Measurements from ENCODE around the gene TDRKH. TPM values are rescaled to one million over a fixed set of nuclear protein-coding genes. Genes with fewer than 3 reads are reported as not detected.

Gene TDRKH
- total RNA-seq, 1 donor from 2014 or later: 15.6 TPM

DNA sequence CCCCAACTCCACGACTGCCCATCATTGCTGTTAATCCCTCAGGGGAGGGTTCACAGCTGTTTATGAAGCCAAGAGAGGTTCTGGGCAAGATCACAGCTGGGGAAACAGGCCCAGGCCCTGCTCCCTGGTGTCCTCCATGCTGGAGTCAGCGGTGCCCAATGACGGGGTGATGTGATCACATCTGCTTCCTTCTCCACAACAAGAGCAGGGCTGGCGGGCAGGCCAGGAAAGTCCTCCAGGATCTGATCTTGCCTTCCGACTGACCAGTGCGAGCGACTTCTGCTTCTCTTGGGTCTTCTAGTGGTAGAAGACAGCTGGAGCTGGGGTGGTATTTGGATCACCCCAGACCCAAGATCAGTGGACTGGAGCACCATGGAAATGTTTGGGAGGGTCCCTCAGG, 15.9 kb upstream of the TDRKH start:
- Mint-ChIP-seq H3K4me3 (no peak overlapping the region), H3K4me1 (peaks cover 8% of the 10 kb centered on the region), H3K9me3 (no peaks in the 10 kb centered on the region), H3K36me3 (ENCODE audit: low read depth) (no peaks in the 10 kb centered on the region), H3K27ac (no peak overlapping the region), H3K27me3 (no peaks in the 10 kb centered on the region)
- DNase-seq (no peak), ATAC-seq (ENCODE audit: low read depth) (no peak)
- no peak for TF ChIP-seq CTCF (IDR thresholded peaks at IDR 0.05)
- CTCF ChIA-PET: no interaction called here
- intact Hi-C loops (cut with micrococcal nuclease): no loop called here
- POLR2A ChIA-PET: no interaction called here

DNA sequence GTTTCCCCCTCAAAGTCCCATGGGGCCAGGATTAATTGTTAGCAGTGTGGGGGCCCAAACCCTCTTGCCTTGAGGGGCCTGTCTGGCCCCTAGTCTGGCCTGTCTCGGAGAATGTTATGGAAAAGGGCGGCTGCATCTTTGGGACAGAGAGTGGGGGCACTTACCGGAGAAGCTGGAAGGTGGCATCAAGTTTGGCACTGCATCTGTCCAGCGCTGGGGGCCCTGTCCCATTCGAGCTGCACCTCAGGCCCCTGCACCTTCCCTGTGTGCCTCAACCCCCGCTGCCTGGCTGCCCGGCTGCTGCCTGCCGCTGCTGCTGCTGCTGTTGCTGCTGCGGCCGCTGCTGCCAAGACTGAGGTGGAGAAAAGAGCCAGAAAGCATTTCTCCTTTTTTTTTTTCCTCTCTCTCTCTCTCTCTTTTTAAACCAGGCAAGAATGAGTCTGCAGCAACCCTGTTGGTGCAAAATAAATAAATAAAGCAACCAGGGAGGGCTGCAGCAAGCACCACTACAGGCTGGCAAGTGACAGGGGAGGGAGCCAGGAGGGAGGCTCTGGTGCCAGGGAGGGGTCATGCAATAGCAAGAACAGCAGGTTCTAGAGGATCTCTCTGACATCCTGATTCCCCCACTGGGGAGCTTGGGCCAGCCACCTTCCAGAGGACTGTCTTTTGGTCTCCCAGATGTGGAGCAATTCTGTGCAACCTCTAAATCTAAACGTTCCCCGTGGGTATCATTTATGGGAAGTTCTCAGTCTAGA, 14.9 kb upstream of the TDRKH start, which contains the start of gene LINGO4:
Gene LINGO4 (minus strand): TSS at position 354 of the 755 bp plus-strand sequence. CDS start 2,715 bp downstream, outside the sequence.
- Mint-ChIP-seq H3K36me3 (ENCODE audit: low read depth) (no peaks in the 10 kb centered on the region), H3K9me3 (no peaks in the 10 kb centered on the region), H3K27me3 (peaks cover 3% of the 10 kb centered on the region), H3K4me1 (peaks cover 8% of the 10 kb centered on the region), H3K4me3 (no peak within 1 kb of the TSS), H3K27ac (no peak within 1 kb of the TSS)
- intact Hi-C loops (cut with micrococcal nuclease): no loop called here
- ChIA-PET CTCF (no interaction called here), POLR2A (interaction anchor here (0.5 kb wide), 1 partner anchor 225 kb away, joined by 6 read pairs; no protein-coding TSS in a partner anchor)
- ATAC-seq (ENCODE audit: low read depth) (no peak), DNase-seq (no peak)
- no peak for TF ChIP-seq CTCF (IDR thresholded peaks at IDR 0.05)

GRCh38 chr1:151803915-151804314, 13.6 kb upstream of the TDRKH start:
- Mint-ChIP-seq H3K4me3 (no peak overlapping the region), H3K27me3 (peaks cover 7% of the 10 kb centered on the region), H3K36me3 (ENCODE audit: low read depth) (no peaks in the 10 kb centered on the region), H3K4me1 (peaks cover 8% of the 10 kb centered on the region), H3K9me3 (no peaks in the 10 kb centered on the region), H3K27ac (no peak overlapping the region)
- no peak for ATAC-seq (ENCODE audit: low read depth)
- ChIA-PET CTCF (no interaction called here), POLR2A (interaction anchor here (0.6 kb wide), 1 partner anchor 344 kb away, joined by 3 read pairs; the partner anchor contains the start of gene POGZ)
- intact Hi-C loops (cut with micrococcal nuclease): no loop called here
- no peak for TF ChIP-seq CTCF (IDR thresholded peaks at IDR 0.05)
- DNase-seq: no peak

DNA sequence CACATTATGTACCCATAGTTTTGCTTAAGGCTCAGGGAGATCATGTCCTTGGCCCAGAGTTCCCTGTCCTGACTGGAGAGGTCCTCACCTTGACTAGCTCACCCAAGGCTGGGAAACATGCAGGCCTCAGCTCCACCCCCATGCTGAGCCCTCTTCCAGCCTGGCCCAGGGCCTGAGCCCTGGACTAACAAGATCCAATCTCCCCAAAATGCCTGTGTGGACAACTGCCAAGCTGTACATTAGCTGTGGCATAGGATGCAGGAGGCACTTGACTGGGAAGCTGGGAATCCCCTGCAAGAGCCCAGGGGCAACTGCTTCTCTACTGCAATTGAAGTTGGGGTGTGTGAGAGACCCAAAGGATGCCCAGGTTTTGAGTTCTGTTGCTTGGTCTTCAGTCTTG, 12.9 kb upstream of the TDRKH start:
- POLR2A ChIA-PET: no interaction called here
- Mint-ChIP-seq H3K27ac (no peak overlapping the region), H3K9me3 (no peaks in the 10 kb centered on the region), H3K27me3 (peaks cover 7% of the 10 kb centered on the region), H3K36me3 (ENCODE audit: low read depth) (no peaks in the 10 kb centered on the region), H3K4me3 (no peak overlapping the region), H3K4me1 (peaks cover 8% of the 10 kb centered on the region)
- ATAC-seq (ENCODE audit: low read depth) (no peak), DNase-seq (no peak)
- CTCF ChIA-PET: no interaction called here
- no peak for TF ChIP-seq CTCF (IDR thresholded peaks at IDR 0.05)
- intact Hi-C loops (cut with micrococcal nuclease): no loop called here

DNA sequence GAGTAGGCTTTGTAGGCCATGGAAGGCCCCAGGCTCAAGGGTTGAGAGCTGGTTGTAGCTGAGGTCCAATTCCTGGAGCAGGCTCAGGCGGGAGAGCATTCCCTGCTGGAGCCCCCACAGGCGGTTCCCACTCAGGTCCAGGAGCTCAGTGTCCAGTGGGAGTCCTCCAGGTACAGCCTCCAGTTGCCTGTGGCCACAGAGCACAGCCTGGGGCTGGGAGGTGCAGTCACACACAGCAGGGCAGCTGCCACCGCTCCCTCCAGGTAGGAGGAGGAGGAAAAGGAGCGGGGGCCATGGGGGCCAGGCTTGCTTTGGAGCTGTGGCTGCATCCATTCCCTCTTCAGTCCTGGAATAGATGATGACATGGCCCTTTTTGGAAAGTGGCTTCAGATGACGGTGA, 12.1 kb upstream of the TDRKH start:
- CTCF ChIA-PET: no interaction called here
- Mint-ChIP-seq H3K4me1 (peaks cover 8% of the 10 kb centered on the region), H3K27me3 (peaks cover 7% of the 10 kb centered on the region), H3K36me3 (ENCODE audit: low read depth) (no peaks in the 10 kb centered on the region), H3K9me3 (no peaks in the 10 kb centered on the region), H3K4me3 (no peak overlapping the region), H3K27ac (no peak overlapping the region)
- no peak for TF ChIP-seq CTCF (IDR thresholded peaks at IDR 0.05)
- POLR2A ChIA-PET: interaction anchor here (0.6 kb wide), 1 partner anchor 501 kb away, joined by 7 read pairs; no protein-coding TSS in a partner anchor
- intact Hi-C loops (cut with micrococcal nuclease): no loop called here
- ATAC-seq (ENCODE audit: low read depth) (no peak), DNase-seq (no peak)

All from activated B cell treated with CpG ODN at 0.5 μM for 24 hours (primary cell).